ENCODE data around the gene KRTAP10-12.

GRCh38 chr21:44706026-44706705, 9.2 kb downstream of the KRTAP10-12 start:
- TF ChIP-seq NR3C1 (CRISPR knock-in tag; conservative IDR thresholded peaks at IDR 0.05; ENCODE audit: low read depth) (no peak), MXD4 (CRISPR knock-in tag; IDR thresholded peaks at IDR 0.05; ENCODE audit: borderline replicate concordance) (no peak), SP1 (CRISPR knock-in tag; conservative IDR thresholded peaks at IDR 0.05) (no peak), JUN (CRISPR knock-in tag; IDR thresholded peaks at IDR 0.05) (peak; percentile 17; the same call in 1 of the 2 replicates), NR2C2 (CRISPR knock-in tag; IDR thresholded peaks at IDR 0.05) (no peak), ZBTB21 (CRISPR knock-in tag; IDR thresholded peaks at IDR 0.05; ENCODE audit: borderline replicate concordance) (no peak; the same call in 1 of the 2 replicates), PRDM15 (CRISPR knock-in tag; IDR thresholded peaks at IDR 0.05) (0 out of 2 replicates have a peak, but pooled peaks have one; percentile 19), MLX (CRISPR knock-in tag; IDR thresholded peaks at IDR 0.05) (no peak), ATF6 (CRISPR knock-in tag; IDR thresholded peaks at IDR 0.05) (no peak)
- TF ChIP-seq, protein P1, sequence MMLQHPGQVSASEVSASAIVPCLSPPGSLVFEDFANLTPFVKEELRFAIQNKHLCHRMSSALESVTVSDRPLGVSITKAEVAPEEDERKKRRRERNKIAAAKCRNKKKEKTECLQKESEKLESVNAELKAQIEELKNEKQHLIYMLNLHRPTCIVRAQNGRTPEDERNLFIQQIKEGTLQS (CRISPR knock-in tag; conservative IDR thresholded peaks at IDR 0.05) = no peak
- TF ChIP-seq, protein P2, sequence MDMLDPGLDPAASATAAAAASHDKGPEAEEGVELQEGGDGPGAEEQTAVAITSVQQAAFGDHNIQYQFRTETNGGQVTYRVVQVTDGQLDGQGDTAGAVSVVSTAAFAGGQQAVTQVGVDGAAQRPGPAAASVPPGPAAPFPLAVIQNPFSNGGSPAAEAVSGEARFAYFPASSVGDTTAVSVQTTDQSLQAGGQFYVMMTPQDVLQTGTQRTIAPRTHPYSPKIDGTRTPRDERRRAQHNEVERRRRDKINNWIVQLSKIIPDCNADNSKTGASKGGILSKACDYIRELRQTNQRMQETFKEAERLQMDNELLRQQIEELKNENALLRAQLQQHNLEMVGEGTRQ (CRISPR knock-in tag; IDR thresholded peaks at IDR 0.05) = no peak; the same call in 1 of the 2 replicates
- TF ChIP-seq, protein P3, sequence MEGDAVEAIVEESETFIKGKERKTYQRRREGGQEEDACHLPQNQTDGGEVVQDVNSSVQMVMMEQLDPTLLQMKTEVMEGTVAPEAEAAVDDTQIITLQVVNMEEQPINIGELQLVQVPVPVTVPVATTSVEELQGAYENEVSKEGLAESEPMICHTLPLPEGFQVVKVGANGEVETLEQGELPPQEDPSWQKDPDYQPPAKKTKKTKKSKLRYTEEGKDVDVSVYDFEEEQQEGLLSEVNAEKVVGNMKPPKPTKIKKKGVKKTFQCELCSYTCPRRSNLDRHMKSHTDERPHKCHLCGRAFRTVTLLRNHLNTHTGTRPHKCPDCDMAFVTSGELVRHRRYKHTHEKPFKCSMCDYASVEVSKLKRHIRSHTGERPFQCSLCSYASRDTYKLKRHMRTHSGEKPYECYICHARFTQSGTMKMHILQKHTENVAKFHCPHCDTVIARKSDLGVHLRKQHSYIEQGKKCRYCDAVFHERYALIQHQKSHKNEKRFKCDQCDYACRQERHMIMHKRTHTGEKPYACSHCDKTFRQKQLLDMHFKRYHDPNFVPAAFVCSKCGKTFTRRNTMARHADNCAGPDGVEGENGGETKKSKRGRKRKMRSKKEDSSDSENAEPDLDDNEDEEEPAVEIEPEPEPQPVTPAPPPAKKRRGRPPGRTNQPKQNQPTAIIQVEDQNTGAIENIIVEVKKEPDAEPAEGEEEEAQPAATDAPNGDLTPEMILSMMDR (IDR thresholded peaks at IDR 0.05) = no peak
